Measurements from ENCODE around the gene STN1.

GRCh38 chr10:103890194-103890658 lies 27.8 kb downstream of the STN1 start:
- no peak for TF ChIP-seq POLR2A (IDR thresholded peaks at IDR 0.05)
- no peak for TF ChIP-seq CTCF (IDR thresholded peaks at IDR 0.05)
